ENCODE measurements around the gene MPI.

DNA sequence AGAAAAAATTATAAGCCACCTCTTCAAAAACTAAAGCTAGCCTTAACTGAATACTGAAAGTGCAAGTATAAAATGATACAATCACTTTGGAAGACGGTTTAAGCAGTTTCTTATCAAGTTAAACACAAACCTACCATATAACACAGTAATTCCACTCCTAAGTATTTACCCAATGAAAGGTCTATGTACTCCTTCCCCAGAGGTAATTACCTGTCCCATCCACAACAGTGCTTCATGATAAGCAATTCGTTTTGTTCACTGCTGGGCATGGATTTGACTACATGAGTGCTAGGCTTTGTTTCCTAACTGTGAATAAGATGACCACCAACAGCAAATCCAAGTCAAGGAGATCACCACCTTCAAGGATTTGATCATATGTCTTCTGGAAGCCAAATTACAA lies 43.7 kb downstream of the MPI start:
- TF ChIP-seq, protein P1, sequence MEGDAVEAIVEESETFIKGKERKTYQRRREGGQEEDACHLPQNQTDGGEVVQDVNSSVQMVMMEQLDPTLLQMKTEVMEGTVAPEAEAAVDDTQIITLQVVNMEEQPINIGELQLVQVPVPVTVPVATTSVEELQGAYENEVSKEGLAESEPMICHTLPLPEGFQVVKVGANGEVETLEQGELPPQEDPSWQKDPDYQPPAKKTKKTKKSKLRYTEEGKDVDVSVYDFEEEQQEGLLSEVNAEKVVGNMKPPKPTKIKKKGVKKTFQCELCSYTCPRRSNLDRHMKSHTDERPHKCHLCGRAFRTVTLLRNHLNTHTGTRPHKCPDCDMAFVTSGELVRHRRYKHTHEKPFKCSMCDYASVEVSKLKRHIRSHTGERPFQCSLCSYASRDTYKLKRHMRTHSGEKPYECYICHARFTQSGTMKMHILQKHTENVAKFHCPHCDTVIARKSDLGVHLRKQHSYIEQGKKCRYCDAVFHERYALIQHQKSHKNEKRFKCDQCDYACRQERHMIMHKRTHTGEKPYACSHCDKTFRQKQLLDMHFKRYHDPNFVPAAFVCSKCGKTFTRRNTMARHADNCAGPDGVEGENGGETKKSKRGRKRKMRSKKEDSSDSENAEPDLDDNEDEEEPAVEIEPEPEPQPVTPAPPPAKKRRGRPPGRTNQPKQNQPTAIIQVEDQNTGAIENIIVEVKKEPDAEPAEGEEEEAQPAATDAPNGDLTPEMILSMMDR (conservative IDR thresholded peaks at IDR 0.05 in 1 of 2, IDR thresholded peaks at IDR 0.05 in 1 of 2; ENCODE audit: low read depth in 1 of 2, low read length in 2 of 2) = no peak
- TF ChIP-seq EZH2 (IDR thresholded peaks at IDR 0.05; ENCODE audit: low read length, missing control alignments) = no peak
